Esophagus squamous epithelium (tissue), 4 donors: ENCODE results near the gene TMEM129.

Experiments used
- POLR2A ChIP-seq, 4 donors: fragments of 450-650 bp; IDR thresholded peaks; one replicate each; pipeline ENCODE4 v1.6.1; 2017; ENCODE audit warnings: antibody characterized with exemption in 4 of 4, mild to moderate bottlenecking in 4 of 4, moderate library complexity in 3 of 4
- TF ChIP-seq, protein P1 (sequence below), 6 experiments: fragments of 450-650 bp in 4 of 6; fragments of 200-600 bp in 2 of 6; sonication (generic) in 2 of 6; IDR thresholded peaks; one replicate each; pipeline ENCODE4 v1.5.1; 2016 to 2019; ENCODE audit warnings: antibody characterized with exemption in 6 of 6, mild to moderate bottlenecking in 4 of 6, moderate library complexity in 4 of 6

GRCh38 chr4:1726146-1726934 lies 5.2 kb upstream of the TMEM129 start:
- TF ChIP-seq, protein P1, sequence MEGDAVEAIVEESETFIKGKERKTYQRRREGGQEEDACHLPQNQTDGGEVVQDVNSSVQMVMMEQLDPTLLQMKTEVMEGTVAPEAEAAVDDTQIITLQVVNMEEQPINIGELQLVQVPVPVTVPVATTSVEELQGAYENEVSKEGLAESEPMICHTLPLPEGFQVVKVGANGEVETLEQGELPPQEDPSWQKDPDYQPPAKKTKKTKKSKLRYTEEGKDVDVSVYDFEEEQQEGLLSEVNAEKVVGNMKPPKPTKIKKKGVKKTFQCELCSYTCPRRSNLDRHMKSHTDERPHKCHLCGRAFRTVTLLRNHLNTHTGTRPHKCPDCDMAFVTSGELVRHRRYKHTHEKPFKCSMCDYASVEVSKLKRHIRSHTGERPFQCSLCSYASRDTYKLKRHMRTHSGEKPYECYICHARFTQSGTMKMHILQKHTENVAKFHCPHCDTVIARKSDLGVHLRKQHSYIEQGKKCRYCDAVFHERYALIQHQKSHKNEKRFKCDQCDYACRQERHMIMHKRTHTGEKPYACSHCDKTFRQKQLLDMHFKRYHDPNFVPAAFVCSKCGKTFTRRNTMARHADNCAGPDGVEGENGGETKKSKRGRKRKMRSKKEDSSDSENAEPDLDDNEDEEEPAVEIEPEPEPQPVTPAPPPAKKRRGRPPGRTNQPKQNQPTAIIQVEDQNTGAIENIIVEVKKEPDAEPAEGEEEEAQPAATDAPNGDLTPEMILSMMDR (IDR thresholded peaks at IDR 0.05), result peak; percentile 90 to 99 (median 97)
- no peak for TF ChIP-seq POLR2A (IDR thresholded peaks at IDR 0.05)
